Skeletal muscle tissue (tissue), 4 donors: ENCODE measurements around the gene MROH2A. TPM values are rescaled to one million over a fixed set of nuclear protein-coding genes. Genes with fewer than 3 reads are reported as not detected.

Experiments used
- H3K27ac ChIP-seq: one replicate; pipeline ENCODE4 v1.7.0; 2013; ENCODE audit warnings: mild to moderate bottlenecking, low read depth, low read length, inconsistent platforms
- H3K27me3 ChIP-seq, 3 donors: one replicate each; pipeline ENCODE4 v1.7.0; 2013; ENCODE audit warnings: low read length in 3 of 3; ENCODE audit not compliant: control insufficient read depth in 3 of 3, insufficient read depth in 3 of 3
- H3K36me3 ChIP-seq, 3 donors: one replicate each; pipeline ENCODE4 v1.7.0; 2013; ENCODE audit warnings: low read length in 3 of 3; ENCODE audit not compliant: control insufficient read depth in 3 of 3, insufficient read depth in 3 of 3
- H3K4me1 ChIP-seq, 3 donors: one replicate each; pipeline ENCODE4 v1.7.0; 2013; ENCODE audit warnings: low read length in 3 of 3, mild to moderate bottlenecking in 3 of 3; ENCODE audit not compliant: control insufficient read depth in 3 of 3, insufficient read depth in 3 of 3
- H3K4me3 ChIP-seq, 3 donors: one replicate each; pipeline ENCODE4 v1.7.0; 2013; ENCODE audit warnings: low read length in 3 of 3
- H3K9ac ChIP-seq, 3 donors: one replicate each; pipeline ENCODE4 v1.7.0; 2013; ENCODE audit warnings: low read length in 3 of 3, mild to moderate bottlenecking in 3 of 3, moderate library complexity in 2 of 3, low read depth in 1 of 3
- H3K9me3 ChIP-seq, 3 donors: one replicate each; pipeline ENCODE4 v1.7.0; 2013; ENCODE audit warnings: low read length in 3 of 3; ENCODE audit not compliant: control insufficient read depth in 3 of 3
- total RNA-seq: library from RNA; depleted of rRNA; stranded (reverse); fragments of >200 nt; gene quantifications from one replicate; pipeline ENCODE4 v1.2.3, GENCODE V29; 2014
- donor health status: Osteomylitis.

Gene MROH2A
- total RNA-seq, 1 donor from 2014 or later, result not detected

- no peaks in the 10 kb centered on the region for H3K9me3 ChIP-seq
- H3K9ac ChIP-seq, result no peak overlapping the region
- H3K36me3 ChIP-seq, result no peaks in the 10 kb centered on the region
- H3K27ac ChIP-seq, result no peak overlapping the region
- peaks cover 0 to 5% (median 3%) of the 10 kb centered on the region in 3 donors for H3K27me3 ChIP-seq
- no peaks in the 10 kb centered on the region for H3K4me1 ChIP-seq
- H3K4me3 ChIP-seq, result no peak overlapping the region
Observed at GRCh38 chr2:233817995-233818638, 40.0 kb downstream of the MROH2A start.

DNA sequence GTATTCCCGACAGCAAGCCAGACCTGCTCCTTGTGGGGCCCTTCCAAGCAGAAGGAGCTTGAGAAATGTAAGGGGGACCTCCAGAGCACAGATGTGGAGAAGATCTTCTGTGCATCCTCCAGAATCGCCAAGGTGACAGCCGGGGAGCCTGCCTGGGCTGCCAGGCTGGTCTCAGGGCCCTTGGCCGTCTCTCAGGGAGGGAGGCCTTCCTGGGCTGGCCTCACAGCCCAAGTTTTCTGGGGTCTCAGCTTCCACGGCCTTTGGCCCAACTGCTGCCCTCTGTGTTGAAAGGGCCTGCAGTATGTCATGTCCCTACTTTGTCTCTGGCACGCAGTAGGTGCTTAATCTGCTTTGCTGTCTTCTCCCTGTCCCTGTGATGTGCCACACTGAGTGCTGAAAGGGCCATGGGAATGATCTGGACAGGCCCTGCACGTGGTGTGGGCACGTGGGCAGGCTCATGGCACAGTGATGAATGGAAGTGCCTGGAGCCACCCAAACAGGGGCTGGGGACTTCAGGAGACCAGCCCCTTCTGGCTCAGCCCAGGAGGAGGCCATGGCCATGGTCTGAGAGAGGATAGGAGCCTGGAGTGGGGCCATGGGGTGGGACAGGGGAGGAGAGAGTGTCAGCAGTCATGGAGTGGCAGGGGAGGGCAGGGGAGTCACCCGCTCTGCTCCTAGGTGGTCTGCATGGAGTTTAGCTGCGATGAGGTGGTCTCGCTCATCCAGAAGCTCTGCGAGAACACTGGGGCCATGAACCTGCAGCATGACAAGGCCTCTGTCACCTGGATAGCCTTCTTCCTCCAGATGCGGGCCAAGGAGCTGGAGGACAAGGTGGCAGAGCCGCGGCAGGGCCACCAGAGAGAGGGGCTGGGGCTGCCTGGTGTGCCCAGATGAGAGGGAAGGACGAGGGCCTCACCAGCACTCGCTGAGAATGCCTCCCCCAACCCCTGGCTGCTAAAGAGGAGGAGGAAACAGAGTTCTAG, 40.8 kb downstream of the MROH2A start:
- H3K36me3 ChIP-seq, result no peaks in the 10 kb centered on the region
- H3K9ac ChIP-seq, result no peak overlapping the region
- peaks cover 0 to 5% (median 3%) of the 10 kb centered on the region in 3 donors for H3K27me3 ChIP-seq
- H3K4me3 ChIP-seq, result no peak overlapping the region
- H3K9me3 ChIP-seq, result no peaks in the 10 kb centered on the region
- no peaks in the 10 kb centered on the region for H3K4me1 ChIP-seq
- no peak overlapping the region for H3K27ac ChIP-seq

DNA sequence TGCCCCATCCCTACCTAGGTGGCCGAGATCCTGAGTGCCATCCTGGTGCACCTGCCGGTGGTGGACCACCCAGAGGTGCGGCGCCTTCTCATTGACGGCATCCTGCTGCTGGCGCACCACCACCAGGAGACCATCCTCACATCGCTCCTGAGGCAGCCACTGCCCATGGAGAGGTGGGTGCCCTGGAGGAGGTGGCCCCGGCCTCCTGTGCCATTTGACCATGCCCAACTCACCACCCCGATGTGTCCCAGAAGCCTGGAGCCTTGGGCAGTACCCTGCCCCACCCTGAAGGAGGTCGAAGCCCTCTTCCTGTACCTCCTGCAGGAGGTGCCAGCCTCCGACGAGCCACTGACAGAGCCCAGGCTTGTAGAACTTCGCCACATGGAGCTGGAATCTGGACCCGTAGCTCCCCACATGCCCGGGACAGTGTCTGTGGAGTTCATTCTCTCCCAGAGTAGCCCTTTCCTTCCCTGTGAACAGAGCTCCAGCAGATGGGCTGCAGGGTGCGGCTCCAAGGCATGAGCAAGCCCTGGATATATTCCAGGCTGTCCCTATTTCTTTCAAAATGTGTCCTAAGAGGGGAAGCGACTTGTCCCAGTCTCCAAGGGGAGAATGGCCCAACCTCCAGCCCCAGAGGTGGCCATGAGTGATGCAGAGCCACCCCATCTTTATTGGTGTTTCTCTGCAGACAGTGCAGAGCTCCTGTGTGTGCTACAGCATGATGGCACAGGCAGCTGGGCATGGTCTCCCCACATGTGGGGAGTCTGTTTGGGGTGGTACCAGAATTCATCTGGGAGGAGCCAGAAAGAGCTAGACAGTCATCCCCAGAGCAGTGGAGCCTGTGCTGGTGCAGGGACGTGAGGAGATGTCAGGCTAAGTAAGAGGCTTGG, 42.0 kb downstream of the MROH2A start:
- Histone ChIP-seq H3K27me3 (peaks cover 0 to 5% (median 3%) of the 10 kb centered on the region in 3 donors), H3K9ac (no peak overlapping the region), H3K4me3 (no peak overlapping the region), H3K27ac (no peak overlapping the region), H3K9me3 (no peaks in the 10 kb centered on the region), H3K36me3 (no peaks in the 10 kb centered on the region), H3K4me1 (no peaks in the 10 kb centered on the region)

DNA sequence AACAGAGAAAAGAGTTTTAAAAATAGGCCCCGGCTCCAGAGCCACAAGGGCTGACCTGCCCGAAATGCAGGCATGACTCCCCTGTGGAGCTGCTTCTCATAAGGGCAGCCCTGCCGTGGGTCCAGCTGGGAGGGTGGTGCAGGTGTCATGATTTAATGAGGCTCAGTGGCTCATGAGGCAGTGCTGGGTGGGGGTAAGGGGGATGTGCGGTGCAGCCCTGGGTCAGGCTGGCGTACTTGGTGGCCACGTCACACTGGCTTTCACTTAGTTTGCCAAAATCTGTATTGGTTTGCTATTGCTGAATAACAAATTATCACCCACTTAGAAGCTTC, 42.6 kb downstream of the MROH2A start:
- no peak overlapping the region for H3K27ac ChIP-seq

GRCh38 chr2:233821196-233821595, 43.1 kb downstream of the MROH2A start:
- Histone ChIP-seq H3K36me3 (no peaks in the 10 kb centered on the region), H3K9ac (no peak overlapping the region), H3K9me3 (no peaks in the 10 kb centered on the region), H3K4me3 (no peak overlapping the region), H3K27me3 (peaks cover 0 to 5% (median 3%) of the 10 kb centered on the region in 3 donors), H3K4me1 (no peaks in the 10 kb centered on the region), H3K27ac (no peak overlapping the region)

More for the DNA sequence above, 42.6 kb downstream of the MROH2A start:
- Histone ChIP-seq H3K27me3 (peaks cover 0 to 5% (median 3%) of the 10 kb centered on the region in 3 donors), H3K36me3 (no peaks in the 10 kb centered on the region), H3K4me1 (no peaks in the 10 kb centered on the region), H3K9ac (no peak overlapping the region), H3K9me3 (no peaks in the 10 kb centered on the region), H3K4me3 (no peak overlapping the region)

DNA sequence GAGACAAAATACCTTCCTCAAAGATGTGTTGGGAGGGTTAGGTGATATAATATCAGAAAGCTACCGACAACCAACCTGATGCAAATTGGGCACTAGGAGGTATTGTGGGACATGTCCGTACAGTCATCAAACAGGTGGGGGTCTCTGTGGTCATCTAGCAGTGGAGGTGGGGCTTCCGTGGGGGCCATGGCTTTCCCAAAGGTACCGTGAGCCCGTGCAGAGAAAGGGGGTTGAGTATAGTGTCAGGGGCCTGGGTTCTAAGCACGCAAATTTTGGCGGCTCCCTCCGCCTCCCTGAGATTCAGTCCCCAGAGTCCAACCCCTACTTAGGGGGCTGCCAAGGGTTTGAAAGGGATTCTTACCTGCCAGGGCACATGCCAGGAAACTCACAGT, 43.6 kb downstream of the MROH2A start:
- Histone ChIP-seq H3K9ac (no peak overlapping the region), H3K4me3 (no peak overlapping the region), H3K4me1 (no peaks in the 10 kb centered on the region), H3K27ac (no peak overlapping the region), H3K9me3 (peaks cover 0 to 2% (median 0%) of the 10 kb centered on the region in 3 donors), H3K27me3 (peaks cover 0 to 5% (median 3%) of the 10 kb centered on the region in 3 donors), H3K36me3 (no peaks in the 10 kb centered on the region)

GRCh38 chr2:233822101-233822771, 44.1 kb downstream of the MROH2A start:
- no peak overlapping the region for H3K9ac ChIP-seq
- H3K4me1 ChIP-seq, result no peaks in the 10 kb centered on the region
- H3K27me3 ChIP-seq, result peaks cover 0 to 3% (median 3%) of the 10 kb centered on the region in 3 donors
- no peak overlapping the region for H3K4me3 ChIP-seq
- H3K9me3 ChIP-seq, result peaks cover 0 to 4% (median 0%) of the 10 kb centered on the region in 3 donors
- H3K27ac ChIP-seq, result no peak overlapping the region
- H3K36me3 ChIP-seq, result no peaks in the 10 kb centered on the region

DNA sequence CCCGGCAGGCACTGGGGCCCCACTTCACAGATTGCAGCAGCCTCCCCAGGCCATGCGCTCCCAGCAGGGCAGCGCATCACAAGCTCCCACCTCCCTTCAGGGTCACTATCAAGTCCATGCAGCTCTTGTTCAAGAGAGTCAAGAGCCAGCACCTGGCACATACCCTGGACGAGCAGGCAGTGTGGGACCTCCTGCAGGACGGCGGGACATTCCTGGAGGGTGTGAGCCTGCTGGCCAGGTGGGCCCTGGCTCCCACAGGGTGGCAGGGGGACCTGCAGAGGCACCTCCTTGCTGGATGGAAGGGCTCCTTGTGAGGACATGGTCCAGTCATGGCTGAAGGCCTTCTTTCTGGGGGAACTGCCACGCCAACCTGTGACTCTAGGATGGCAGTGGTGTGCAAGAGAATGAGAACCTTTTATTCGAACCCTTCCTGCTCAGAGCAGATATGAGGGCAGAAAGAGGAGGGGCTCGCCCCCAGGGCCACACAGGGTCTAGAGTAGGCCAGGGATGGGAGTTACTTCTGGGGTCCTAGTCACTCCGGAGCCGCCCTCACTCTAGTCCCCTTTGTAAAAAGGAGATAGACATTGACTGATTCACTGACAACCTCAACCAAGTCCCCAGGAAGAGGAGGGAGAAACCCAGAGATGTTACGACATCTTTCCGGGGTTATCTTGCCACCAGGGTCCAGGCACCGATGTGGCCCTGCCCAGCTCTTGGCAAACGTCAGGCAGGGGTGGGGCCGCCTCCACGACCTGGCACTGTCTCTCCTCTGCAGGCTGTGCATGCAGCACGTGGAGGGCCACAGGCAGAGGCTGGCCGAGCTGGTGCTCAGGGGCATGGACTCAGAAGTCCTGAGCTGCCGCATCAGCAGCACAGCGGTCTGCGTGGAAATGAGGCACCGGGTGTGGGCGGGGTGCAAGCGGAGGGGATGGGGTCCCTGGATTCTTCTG, 44.9 kb downstream of the MROH2A start:
- Histone ChIP-seq H3K9me3 (peaks cover 0 to 4% (median 0%) of the 10 kb centered on the region in 3 donors), H3K36me3 (no peaks in the 10 kb centered on the region), H3K4me1 (no peaks in the 10 kb centered on the region)

More for the DNA sequence above, 44.9 kb downstream of the MROH2A start:
- H3K4me3 ChIP-seq, result no peak overlapping the region
- no peak overlapping the region for H3K27ac ChIP-seq
- no peak overlapping the region for H3K9ac ChIP-seq
- peaks cover 0 to 3% (median 0%) of the 10 kb centered on the region in 3 donors for H3K27me3 ChIP-seq
